ENCODE measurements around the gene DDIT3. TPM values are rescaled to one million over a fixed set of nuclear protein-coding genes. Genes with fewer than 3 reads are reported as not detected.
"Not testable (repeated sequence)": the region's sequence is repeated elsewhere in the genome, so short reads cannot be mapped to it uniquely, and the experiment has no call there.

Gene DDIT3
- total RNA-seq, 1 donor from 2014 or later = 30.5 TPM

DNA sequence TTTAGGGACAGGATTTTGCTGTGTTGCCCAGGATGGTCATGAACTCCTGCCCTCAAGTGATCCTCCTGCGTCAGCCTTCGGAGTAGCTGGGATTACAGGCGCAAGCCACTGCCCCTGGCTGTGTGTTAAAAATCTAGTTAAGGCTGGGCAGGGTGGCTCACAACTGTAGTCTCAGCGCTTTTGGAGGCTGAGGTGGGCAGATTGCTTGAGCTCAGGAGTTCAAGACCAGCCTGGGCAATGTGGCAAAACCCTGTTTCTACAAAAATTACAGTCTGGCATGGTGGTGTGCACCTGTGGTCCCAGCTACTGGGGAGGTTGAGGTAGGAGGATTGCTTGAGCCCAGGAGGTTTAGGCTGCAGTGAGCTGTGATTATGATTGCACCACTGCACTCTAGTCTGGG is 9.2 kb downstream of the DDIT3 start:
- CTCF ChIA-PET = no interaction called here
- no peaks in the 10 kb centered on the region for H3K9me3 Mint-ChIP-seq

DNA sequence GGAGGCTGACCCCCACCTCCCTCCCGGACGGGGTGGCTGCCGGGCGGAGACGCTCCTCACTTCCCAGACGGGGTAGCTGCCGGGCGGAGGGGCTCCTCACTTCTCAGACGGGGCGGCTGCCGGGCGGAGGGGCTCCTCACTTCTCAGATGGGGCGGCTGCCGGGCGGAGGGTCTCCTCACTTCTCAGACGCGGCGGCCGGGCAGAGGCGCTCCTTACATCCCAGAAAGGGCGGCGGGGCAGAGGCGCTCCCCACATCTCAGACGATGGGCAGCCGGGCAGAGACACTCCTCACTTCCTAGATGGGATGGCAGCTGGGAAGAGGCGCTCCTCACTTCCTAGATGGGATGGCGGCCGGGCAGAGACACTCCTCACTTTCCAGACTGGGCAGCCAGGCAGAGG is 12.5 kb downstream of the DDIT3 start:
- H3K4me1 Mint-ChIP-seq; H3K4me3 Mint-ChIP-seq; H3K27me3 Mint-ChIP-seq; intact Hi-C loops (cut with micrococcal nuclease); H3K27ac Mint-ChIP-seq; CTCF ChIA-PET; ATAC-seq (ENCODE audit: low read depth); DNase-seq; POLR2A ChIA-PET; H3K9me3 Mint-ChIP-seq: not testable (repeated sequence)
- H3K36me3 Mint-ChIP-seq (ENCODE audit: low read depth) = peaks cover 79% of the 10 kb centered on the region

More for the DNA sequence above, 9.2 kb downstream of the DDIT3 start:
- TF ChIP-seq, protein P1, sequence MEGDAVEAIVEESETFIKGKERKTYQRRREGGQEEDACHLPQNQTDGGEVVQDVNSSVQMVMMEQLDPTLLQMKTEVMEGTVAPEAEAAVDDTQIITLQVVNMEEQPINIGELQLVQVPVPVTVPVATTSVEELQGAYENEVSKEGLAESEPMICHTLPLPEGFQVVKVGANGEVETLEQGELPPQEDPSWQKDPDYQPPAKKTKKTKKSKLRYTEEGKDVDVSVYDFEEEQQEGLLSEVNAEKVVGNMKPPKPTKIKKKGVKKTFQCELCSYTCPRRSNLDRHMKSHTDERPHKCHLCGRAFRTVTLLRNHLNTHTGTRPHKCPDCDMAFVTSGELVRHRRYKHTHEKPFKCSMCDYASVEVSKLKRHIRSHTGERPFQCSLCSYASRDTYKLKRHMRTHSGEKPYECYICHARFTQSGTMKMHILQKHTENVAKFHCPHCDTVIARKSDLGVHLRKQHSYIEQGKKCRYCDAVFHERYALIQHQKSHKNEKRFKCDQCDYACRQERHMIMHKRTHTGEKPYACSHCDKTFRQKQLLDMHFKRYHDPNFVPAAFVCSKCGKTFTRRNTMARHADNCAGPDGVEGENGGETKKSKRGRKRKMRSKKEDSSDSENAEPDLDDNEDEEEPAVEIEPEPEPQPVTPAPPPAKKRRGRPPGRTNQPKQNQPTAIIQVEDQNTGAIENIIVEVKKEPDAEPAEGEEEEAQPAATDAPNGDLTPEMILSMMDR (IDR thresholded peaks at IDR 0.05) = no peak
- POLR2A ChIA-PET = interaction anchor here (0.7 kb wide), 1 partner anchor 217 kb away, joined by 5 read pairs; no protein-coding TSS in a partner anchor
- intact Hi-C loops (cut with micrococcal nuclease) = no loop called here
- no peaks in the 10 kb centered on the region for H3K27me3 Mint-ChIP-seq
- peaks cover 78% of the 10 kb centered on the region for H3K36me3 Mint-ChIP-seq (ENCODE audit: low read depth)
- no peak overlapping the region for H3K4me3 Mint-ChIP-seq
- no peak for ATAC-seq (ENCODE audit: low read depth)
- DNase-seq = no peak
- H3K27ac Mint-ChIP-seq = no peak overlapping the region
- H3K4me1 Mint-ChIP-seq = no peaks in the 10 kb centered on the region

DNA sequence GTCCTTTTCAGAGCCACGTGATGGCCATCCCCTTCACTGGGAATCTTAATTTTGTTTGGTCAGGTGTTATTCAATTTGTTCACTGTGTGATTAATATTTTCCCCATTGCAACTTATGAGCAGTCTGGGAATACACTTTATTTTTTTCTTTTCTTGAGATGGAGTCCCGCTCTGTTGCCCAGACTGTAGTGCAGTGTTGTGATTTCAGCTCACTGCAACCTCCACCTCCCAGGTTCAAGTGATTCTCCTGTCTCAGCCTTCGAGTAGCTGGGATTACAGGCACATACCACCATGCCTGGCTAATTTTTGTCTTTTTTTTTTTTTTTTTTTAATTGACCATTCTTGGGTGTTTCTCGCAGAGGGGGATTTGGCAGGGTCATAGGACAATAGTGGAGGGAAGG is 13.8 kb downstream of the DDIT3 start:
- H3K4me1 Mint-ChIP-seq; H3K27me3 Mint-ChIP-seq; CTCF ChIA-PET; H3K27ac Mint-ChIP-seq; intact Hi-C loops (cut with micrococcal nuclease); DNase-seq; H3K4me3 Mint-ChIP-seq; POLR2A ChIA-PET; H3K9me3 Mint-ChIP-seq; ATAC-seq (ENCODE audit: low read depth): not testable (repeated sequence)
- peaks cover 76% of the 10 kb centered on the region for H3K36me3 Mint-ChIP-seq (ENCODE audit: low read depth)

DNA sequence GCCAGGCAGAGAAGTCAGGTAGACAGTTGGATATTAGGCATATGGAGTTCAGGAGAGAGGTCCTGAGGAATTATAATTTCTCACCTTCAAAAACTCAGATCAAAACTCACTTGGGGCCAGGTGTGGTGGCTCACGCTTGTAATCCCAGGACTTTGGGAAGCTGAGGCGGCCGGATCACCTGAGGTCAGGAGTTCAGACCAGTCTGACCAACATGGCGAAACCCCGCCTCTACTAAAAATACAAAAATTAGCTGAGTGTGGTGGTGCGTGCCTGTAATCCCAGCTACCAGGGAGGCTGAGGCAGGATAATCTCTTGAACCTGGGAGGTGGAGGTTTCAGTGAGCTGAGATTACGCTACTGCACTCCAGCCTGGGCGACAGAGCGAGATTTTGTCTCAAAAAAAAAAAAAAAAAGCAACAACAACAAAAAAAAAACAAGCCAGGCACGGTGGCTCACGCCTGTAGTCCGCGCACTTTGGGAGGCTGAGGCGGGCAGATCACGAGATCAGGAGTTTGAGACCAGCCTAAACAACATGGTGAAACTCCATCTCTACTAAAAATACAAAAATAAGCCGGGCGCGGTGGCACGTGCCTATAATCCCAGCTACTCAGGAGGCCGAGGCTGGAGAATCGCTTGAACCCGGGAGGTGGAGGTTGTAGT is 17.9 kb downstream of the DDIT3 start:
- H3K4me1 Mint-ChIP-seq; H3K4me3 Mint-ChIP-seq; H3K27ac Mint-ChIP-seq; CTCF ChIA-PET; DNase-seq; H3K9me3 Mint-ChIP-seq; H3K27me3 Mint-ChIP-seq; intact Hi-C loops (cut with micrococcal nuclease); ATAC-seq (ENCODE audit: low read depth): not testable (repeated sequence)
- POLR2A ChIA-PET = interaction anchor here (1.6 to 2.5 kb wide), 2 partner anchors 18 to 25 kb away, joined by 8 to 18 read pairs; partner anchors contain the start of gene DDIT3
- peaks cover 84% of the 10 kb centered on the region for H3K36me3 Mint-ChIP-seq (ENCODE audit: low read depth)

DNA sequence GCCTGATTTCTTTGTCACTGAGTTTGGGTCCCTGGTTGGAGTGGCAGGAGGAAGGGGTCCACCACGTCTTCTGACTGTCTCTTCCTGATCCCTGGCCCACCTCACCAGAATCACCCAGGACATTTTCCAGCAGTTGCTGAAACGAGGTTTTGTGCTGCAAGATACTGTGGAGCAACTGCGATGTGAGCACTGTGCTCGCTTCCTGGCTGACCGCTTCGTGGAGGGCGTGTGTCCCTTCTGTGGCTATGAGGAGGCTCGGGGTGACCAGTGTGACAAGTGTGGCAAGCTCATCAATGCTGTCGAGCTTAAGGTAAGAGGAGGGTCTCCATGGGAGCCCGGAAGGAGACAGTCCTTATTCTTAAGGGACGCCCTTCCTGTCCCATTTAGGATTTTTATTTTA is 20.1 kb downstream of the DDIT3 start:
- ATAC-seq (ENCODE audit: low read depth) = no peak
- Mint-ChIP-seq H3K4me3 (no peak overlapping the region), H3K4me1 (peaks cover 3% of the 10 kb centered on the region), H3K27me3 (no peaks in the 10 kb centered on the region), H3K27ac (no peak overlapping the region), H3K36me3 (ENCODE audit: low read depth) (peaks cover 90% of the 10 kb centered on the region), H3K9me3 (no peaks in the 10 kb centered on the region)
- intact Hi-C loops (cut with micrococcal nuclease) = no loop called here
- DNase-seq = no peak
- POLR2A ChIA-PET = interaction anchor here (0.9 to 1.3 kb wide), 3 partner anchors 12 to 19 kb away, joined by 3 to 7 read pairs (median 5); partner anchors contain the start of gene MARS1
- CTCF ChIA-PET = no interaction called here
- TF ChIP-seq, protein P1 (IDR thresholded peaks at IDR 0.05) = no peak

DNA sequence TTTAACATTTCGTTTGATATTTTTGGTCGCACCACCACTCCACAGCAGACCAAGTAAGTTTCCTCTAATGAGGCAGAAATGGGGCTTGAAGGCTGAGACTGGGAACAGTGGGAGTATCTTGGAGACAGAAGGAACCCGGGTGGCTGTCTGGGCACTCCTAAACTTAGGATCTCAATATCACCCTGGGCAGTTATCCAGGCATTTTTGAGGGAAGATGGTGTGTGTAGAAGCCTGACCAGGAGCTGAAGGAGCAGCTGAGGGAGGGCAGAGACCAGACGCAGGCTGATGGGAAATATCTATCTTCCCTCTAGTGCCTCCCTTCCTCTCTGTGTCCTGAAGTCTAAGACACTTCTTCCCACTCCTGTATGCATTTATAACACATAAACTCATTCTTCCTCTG is 21.7 kb downstream of the DDIT3 start:
- Mint-ChIP-seq H3K27ac (no peak overlapping the region), H3K9me3 (no peaks in the 10 kb centered on the region), H3K36me3 (ENCODE audit: low read depth) (peaks cover 82% of the 10 kb centered on the region), H3K4me1 (peaks cover 3% of the 10 kb centered on the region), H3K27me3 (no peaks in the 10 kb centered on the region), H3K4me3 (no peak overlapping the region)
- intact Hi-C loops (cut with micrococcal nuclease) = no loop called here
- TF ChIP-seq, protein P1 (IDR thresholded peaks at IDR 0.05) = no peak
- CTCF ChIA-PET = no interaction called here
- DNase-seq = no peak
- POLR2A ChIA-PET = interaction anchor here (1.4 kb wide), 1 partner anchor 21 kb away, joined by 4 read pairs; no protein-coding TSS in a partner anchor
- ATAC-seq (ENCODE audit: low read depth) = no peak

Measured in activated B cell treated with CpG ODN at 0.5 μM for 24 hours (primary cell).